ENCODE measurements around the gene OR2T34.
"Not testable (repeated sequence)": the region's sequence is repeated elsewhere in the genome, so short reads cannot be mapped to it uniquely, and the experiment has no call there.

Gene OR2T34

DNA sequence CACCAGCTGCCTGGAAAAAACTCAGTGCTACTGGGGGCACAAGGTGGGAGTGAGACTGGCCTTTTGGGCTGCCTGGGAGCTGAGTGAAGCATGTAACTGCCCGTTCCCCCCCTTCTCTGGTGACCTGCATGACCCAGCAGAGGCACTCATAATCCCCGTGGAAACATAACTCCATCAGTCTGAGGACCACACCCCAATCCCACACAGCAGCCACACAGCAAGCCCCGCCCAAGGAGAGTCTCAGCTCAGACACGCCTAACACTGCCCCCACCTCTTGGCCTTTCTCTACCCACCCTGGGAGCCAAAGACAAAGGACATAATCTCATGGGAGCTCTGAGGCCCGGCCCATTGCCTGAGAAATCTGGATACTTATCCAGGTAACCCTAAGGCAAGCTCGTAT lies 23.5 kb downstream of the OR2T34 start:
- not testable (repeated sequence) for DNase-seq

GRCh38 chr1:248547383-248547782 lies 27.2 kb downstream of the OR2T34 start:
- not testable (repeated sequence) for DNase-seq

- not testable (repeated sequence) for DNase-seq
These were observed 37.1 kb downstream of the OR2T34 start for GRCh38 chr1:248537449-248537848.

Measured in activated CD4-positive, alpha-beta T cell treated with anti-CD3 and anti-CD28 coated beads for 4 hours (primary cell).